GM12878 (cell line): ENCODE measurements around the gene RREB1. TPM values are rescaled to one million over a fixed set of nuclear protein-coding genes. Genes with fewer than 3 reads are reported as not detected.

Source experiments
- BACH1 ChIP-seq: fragments of 450-650 bp; IDR thresholded peaks from 2 replicates; pipeline ENCODE4 v1.6.1; 2017; ENCODE audit warnings: mild to moderate bottlenecking, borderline replicate concordance
- BCL11A ChIP-seq: IDR thresholded peaks from 2 replicates; pipeline ENCODE4 v1.6.1; 2011; ENCODE audit warnings: low read depth, low read length
- BCL3 ChIP-seq: IDR thresholded peaks from 2 replicates; pipeline ENCODE4 v1.6.1; 2011; ENCODE audit warnings: borderline replicate concordance, low read depth, mild to moderate bottlenecking, moderate library complexity, low read length; ENCODE audit not compliant: insufficient read depth, poor library complexity, severe bottlenecking
- CBX5 ChIP-seq: sonication (generic); IDR thresholded peaks from 2 replicates; pipeline ENCODE4 v1.6.1; 2016; ENCODE audit warnings: low read depth, moderate library complexity, mild to moderate bottlenecking, inconsistent platforms
- CHD1 ChIP-seq: IDR thresholded peaks from 2 replicates; pipeline ENCODE4 v1.6.1; 2012; ENCODE audit warnings: low read depth, low read length, improper control_type of control experiment
- CHD4 ChIP-seq: fragments of 200-600 bp; sonication (generic); IDR thresholded peaks from 2 replicates; pipeline ENCODE4 v1.6.1; 2016; ENCODE audit warnings: mild to moderate bottlenecking
- CTCF ChIP-seq, 3 experiments: IDR thresholded peaks in 2 of 3; conservative IDR thresholded peaks in 1 of 3; 2 replicates each; pipeline ENCODE4 v1.5.1; 2011; ENCODE audit warnings: low read depth in 3 of 3, low read length in 3 of 3, mild to moderate bottlenecking in 3 of 3, control low read depth in 2 of 3, moderate library complexity in 2 of 3, inconsistent platforms in 1 of 3, mixed read lengths in 1 of 3; ENCODE audit not compliant: control insufficient read depth in 2 of 3, insufficient read depth in 1 of 3; ENCODE audit errors: extremely low read depth in 1 of 3
- E4F1 ChIP-seq: fragments of 450-650 bp; IDR thresholded peaks from 2 replicates; pipeline ENCODE4 v1.6.1; 2018; ENCODE audit warnings: borderline replicate concordance, mild to moderate bottlenecking; ENCODE audit not compliant: partially characterized antibody
- HCFC1 ChIP-seq: fragments of 150-350 bp; IDR thresholded peaks from 2 replicates; pipeline ENCODE4 v1.6.1; 2014; ENCODE audit warnings: low read length
- IKZF2 ChIP-seq, 2 experiments: fragments of 450-650 bp; IDR thresholded peaks; 2 replicates each; pipeline ENCODE4 v1.6.1; 2017; ENCODE audit warnings: mild to moderate bottlenecking in 2 of 2, moderate library complexity in 2 of 2
- MYB ChIP-seq: fragments of 150-350 bp; IDR thresholded peaks from 2 replicates; pipeline ENCODE4 v1.6.1; 2014; ENCODE audit warnings: mild to moderate bottlenecking, low read depth, low read length, borderline replicate concordance
- POLR2AphosphoS2 ChIP-seq: IDR thresholded peaks from 2 replicates; pipeline ENCODE4 v1.6.1; 2011; ENCODE audit warnings: low read depth, mild to moderate bottlenecking, low read length, improper control_type of control experiment, moderate library complexity
- RCOR1 ChIP-seq: conservative IDR thresholded peaks from 2 replicates; pipeline ENCODE4 v1.6.1; 2012; ENCODE audit warnings: low read depth, low read length, improper control_type of control experiment
- SKIL ChIP-seq: fragments of 450-650 bp; IDR thresholded peaks from 2 replicates; pipeline ENCODE4 v1.6.1; 2017; ENCODE audit warnings: mild to moderate bottlenecking, low read depth, inconsistent platforms; ENCODE audit not compliant: poor library complexity, severe bottlenecking
- SUPT20H ChIP-seq: IDR thresholded peaks from 2 replicates; pipeline ENCODE4 v1.6.1; 2011; ENCODE audit warnings: low read depth, mild to moderate bottlenecking, low read length, moderate library complexity, borderline replicate concordance; ENCODE audit not compliant: control insufficient read depth
- TCF12 ChIP-seq: IDR thresholded peaks from 2 replicates; pipeline ENCODE4 v1.6.1; 2011; ENCODE audit warnings: low read depth, mild to moderate bottlenecking, low read length
- TCF7 ChIP-seq: IDR thresholded peaks from 2 replicates; pipeline ENCODE4 v1.6.1; 2014; ENCODE audit warnings: antibody characterized with exemption, borderline replicate concordance
- ZBTB4 ChIP-seq: fragments of 450-650 bp; formaldehyde crosslinking; IDR thresholded peaks from 2 replicates; pipeline ENCODE4 v1.4.0; 2022; ENCODE audit warnings: mild to moderate bottlenecking, moderate library complexity
- ZNF274 ChIP-seq: IDR thresholded peaks from one replicate; pipeline ENCODE4 v1.8.0; 2011; ENCODE audit not compliant: insufficient read length, insufficient read depth
- polyA plus RNA-seq, 11 experiments: library from polyadenylated mRNA; depleted of rRNA in 4 of 11; unstranded in 6 of 11; stranded (reverse) in 5 of 11; fragments of >200 nt; fragmentation: Nextera tagmentation in 4 of 11; fragmentation: Illumina TruSeq in 1 of 11; extraction: Ambion mirVana in 4 of 11; extraction: Trizol in 1 of 11; gene quantifications; 1 replicate in 1 of 11; 2 replicates in 10 of 11; pipeline versions ENCODE4 v1.2.1 to v1.2.3, GENCODE V29; 2011 to 2016; ENCODE audit warnings: inconsistent platforms in 2 of 11, missing spikeins in 2 of 11, low read depth in 1 of 11
- total RNA-seq, 4 experiments: library from RNA; depleted of rRNA in 3 of 4; stranded (reverse); fragments of >200 nt in 3 of 4; fragmentation: Illumina TruSeq in 1 of 4; extraction: Trizol in 1 of 4; gene quantifications; 2 replicates each; pipeline versions ENCODE4 v1.2.1 to v1.2.3, GENCODE V29; 2013 to 2021

Gene RREB1
- total and polyA plus RNA-seq, 10 of the 15 experiments (the other 5 are each of a cell fraction or from before 2014, with no cell fraction given) = 1.9 to 30.3 (median 8.6) TPM

- TF ChIP-seq BCL11A (no peak), SUPT20H (no peak), POLR2AphosphoS2 (no peak), HCFC1 (no peak), TCF7 (no peak), ZNF274 (no peak), IKZF2 (IDR thresholded peaks at IDR 0.05) (peak; percentile 61 to 67), SKIL (no peak), RCOR1 (no peak), E4F1 (no peak), BCL3 (no peak), TCF12 (no peak), MYB (no peak), ZBTB4 (no peak), CTCF (IDR thresholded peaks at IDR 0.05 in 2 of 3, conservative IDR thresholded peaks at IDR 0.05 in 1 of 3; ENCODE audit: control insufficient read depth in 2 of 3, extremely low read depth in 1 of 3, insufficient read depth in 1 of 3, low read depth in 3 of 3, low read length in 3 of 3) (no peak), CBX5 (no peak), CHD4 (no peak), CHD1 (no peak), BACH1 (no peak)
Observed at GRCh38 chr6:7135755-7136154, 28.0 kb downstream of the RREB1 start (continued).
